K562 (cell line): Measurements from ENCODE around the gene GALNT7. TPM values are rescaled to one million over a fixed set of nuclear protein-coding genes. Genes with fewer than 3 reads are reported as not detected.

ENCODE experiments used
- CHD1 ChIP-seq: fragments of 200-600 bp; sonication (generic); IDR thresholded peaks from one replicate; pipeline ENCODE4 v1.6.1; 2012; ENCODE audit warnings: mild to moderate bottlenecking, moderate library complexity, low read length, inconsistent platforms
- HLTF ChIP-seq: fragments of 450-650 bp; IDR thresholded peaks from 2 replicates; pipeline ENCODE4 v1.6.1; 2016
- HMG20A ChIP-seq: fragments of 450-650 bp; formaldehyde crosslinking; conservative IDR thresholded peaks from 2 replicates; pipeline ENCODE4 v1.4.0; 2020; ENCODE audit warnings: mild to moderate bottlenecking, mixed read lengths
- POLR3G ChIP-seq: IDR thresholded peaks from 2 replicates; pipeline ENCODE4 v1.6.1; 2011; ENCODE audit not compliant: insufficient read length, insufficient replicate concordance; ENCODE audit errors: extremely low read depth
- TAF15 ChIP-seq: fragments of 200-400 bp; formaldehyde crosslinking; IDR thresholded peaks from 2 replicates; pipeline ENCODE4 v1.6.1; 2017; ENCODE audit warnings: mild to moderate bottlenecking, low read depth, low read length, moderate library complexity
- ZNF354B ChIP-seq: fragments of 250-450 bp; sonication (Bioruptor Pico); IDR thresholded peaks from 2 replicates; pipeline ENCODE4 v1.4.0; 2020
- ZNF41 ChIP-seq: fragments of 250-450 bp; sonication (Bioruptor Pico); conservative IDR thresholded peaks from 2 replicates; pipeline ENCODE4 v1.4.0; 2020; ENCODE audit warnings: mild to moderate bottlenecking
- ZNF76 ChIP-seq: fragments of 250-450 bp; sonication (Bioruptor Pico); IDR thresholded peaks from 2 replicates; pipeline ENCODE4 v1.4.0; 2020; ENCODE audit warnings: mild to moderate bottlenecking, moderate library complexity, borderline replicate concordance
- polyA plus RNA-seq, 8 experiments: library from polyadenylated mRNA; depleted of rRNA in 4 of 8; stranded (reverse) in 5 of 8; unstranded in 3 of 8; fragments of >200 nt; fragmentation: Nextera tagmentation in 2 of 8; fragmentation: Illumina TruSeq in 1 of 8; extraction: Ambion mirVana in 2 of 8; extraction: Trizol in 1 of 8; gene quantifications; 2 replicates each; pipeline versions ENCODE4 v1.2.1 to v1.2.3, GENCODE V29; 2011 to 2014; ENCODE audit warnings: inconsistent platforms in 1 of 8, missing spikeins in 1 of 8
- total RNA-seq, 7 experiments: library from RNA; depleted of rRNA in 6 of 7; stranded (reverse); fragments of >200 nt in 6 of 7; fragmentation: Illumina TruSeq in 2 of 7; extraction: Trizol in 2 of 7; gene quantifications; 2 replicates each; pipeline versions ENCODE4 v1.2.1 to v1.2.3, GENCODE V29; 2011 to 2021; ENCODE audit warnings: low replicate concordance in 1 of 7
- TF ChIP-seq, protein P1 (sequence below): fragments of 450-650 bp; conservative IDR thresholded peaks from 2 replicates; pipeline ENCODE4 v1.6.1; 2016; ENCODE audit warnings: missing genetic modification characterization, low read depth, mild to moderate bottlenecking, missing compliant biosample characterization, moderate library complexity
- TF ChIP-seq, protein P2 (sequence below), 2 experiments: fragments of 450-650 bp; IDR thresholded peaks; 2 replicates each; pipeline ENCODE4 v1.6.1; 2016; ENCODE audit warnings: mild to moderate bottlenecking in 2 of 2, borderline replicate concordance in 1 of 2, low read depth in 1 of 2, moderate library complexity in 1 of 2
- TF ChIP-seq, protein P3 (sequence below): conservative IDR thresholded peaks from 2 replicates; pipeline ENCODE4 v1.6.1; 2011; ENCODE audit warnings: low read depth, mild to moderate bottlenecking, low read length; ENCODE audit not compliant: control insufficient read depth

Gene GALNT7
- total and polyA plus RNA-seq, 9 of the 15 experiments (the other 6 are each of a cell fraction or from before 2014, with no cell fraction given) = 16.7 to 38.7 (median 31.1) TPM

DNA sequence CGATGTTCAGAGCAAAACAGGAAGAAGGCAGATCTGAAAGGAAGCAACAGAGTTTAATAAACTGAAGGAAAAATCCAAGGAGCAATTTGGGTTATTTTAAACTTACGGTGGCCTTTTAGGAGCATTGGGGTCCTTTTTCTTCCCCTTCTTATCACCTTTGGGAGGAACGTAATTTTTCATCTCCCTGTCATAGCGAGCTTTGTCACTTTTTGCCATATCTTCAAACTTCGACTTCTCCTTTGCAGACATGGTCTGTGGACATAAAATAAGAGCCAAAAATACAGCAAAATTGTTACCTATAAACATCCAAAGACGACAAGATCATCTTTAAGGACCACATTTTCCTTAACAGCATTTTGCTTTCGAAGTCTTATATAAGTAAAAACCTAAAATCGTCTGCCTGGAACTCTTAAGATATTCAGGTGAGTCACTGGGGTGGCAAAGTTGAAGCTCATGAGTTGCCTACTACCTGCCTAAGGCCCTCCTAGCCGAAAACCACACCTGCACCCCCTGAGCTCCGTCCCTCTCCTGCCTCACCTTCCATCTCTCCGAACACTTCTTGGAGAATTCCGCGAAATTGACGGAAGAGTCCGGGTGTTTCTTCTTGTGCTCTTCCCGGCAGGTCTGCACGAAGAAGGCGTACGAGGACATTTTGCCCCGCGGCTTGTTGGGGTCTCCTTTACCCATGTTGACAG is 164.5 kb downstream of the GALNT7 start (continued):
- TF ChIP-seq, protein P1, sequence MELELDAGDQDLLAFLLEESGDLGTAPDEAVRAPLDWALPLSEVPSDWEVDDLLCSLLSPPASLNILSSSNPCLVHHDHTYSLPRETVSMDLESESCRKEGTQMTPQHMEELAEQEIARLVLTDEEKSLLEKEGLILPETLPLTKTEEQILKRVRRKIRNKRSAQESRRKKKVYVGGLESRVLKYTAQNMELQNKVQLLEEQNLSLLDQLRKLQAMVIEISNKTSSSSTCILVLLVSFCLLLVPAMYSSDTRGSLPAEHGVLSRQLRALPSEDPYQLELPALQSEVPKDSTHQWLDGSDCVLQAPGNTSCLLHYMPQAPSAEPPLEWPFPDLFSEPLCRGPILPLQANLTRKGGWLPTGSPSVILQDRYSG = no peak
- TF ChIP-seq, protein P2, sequence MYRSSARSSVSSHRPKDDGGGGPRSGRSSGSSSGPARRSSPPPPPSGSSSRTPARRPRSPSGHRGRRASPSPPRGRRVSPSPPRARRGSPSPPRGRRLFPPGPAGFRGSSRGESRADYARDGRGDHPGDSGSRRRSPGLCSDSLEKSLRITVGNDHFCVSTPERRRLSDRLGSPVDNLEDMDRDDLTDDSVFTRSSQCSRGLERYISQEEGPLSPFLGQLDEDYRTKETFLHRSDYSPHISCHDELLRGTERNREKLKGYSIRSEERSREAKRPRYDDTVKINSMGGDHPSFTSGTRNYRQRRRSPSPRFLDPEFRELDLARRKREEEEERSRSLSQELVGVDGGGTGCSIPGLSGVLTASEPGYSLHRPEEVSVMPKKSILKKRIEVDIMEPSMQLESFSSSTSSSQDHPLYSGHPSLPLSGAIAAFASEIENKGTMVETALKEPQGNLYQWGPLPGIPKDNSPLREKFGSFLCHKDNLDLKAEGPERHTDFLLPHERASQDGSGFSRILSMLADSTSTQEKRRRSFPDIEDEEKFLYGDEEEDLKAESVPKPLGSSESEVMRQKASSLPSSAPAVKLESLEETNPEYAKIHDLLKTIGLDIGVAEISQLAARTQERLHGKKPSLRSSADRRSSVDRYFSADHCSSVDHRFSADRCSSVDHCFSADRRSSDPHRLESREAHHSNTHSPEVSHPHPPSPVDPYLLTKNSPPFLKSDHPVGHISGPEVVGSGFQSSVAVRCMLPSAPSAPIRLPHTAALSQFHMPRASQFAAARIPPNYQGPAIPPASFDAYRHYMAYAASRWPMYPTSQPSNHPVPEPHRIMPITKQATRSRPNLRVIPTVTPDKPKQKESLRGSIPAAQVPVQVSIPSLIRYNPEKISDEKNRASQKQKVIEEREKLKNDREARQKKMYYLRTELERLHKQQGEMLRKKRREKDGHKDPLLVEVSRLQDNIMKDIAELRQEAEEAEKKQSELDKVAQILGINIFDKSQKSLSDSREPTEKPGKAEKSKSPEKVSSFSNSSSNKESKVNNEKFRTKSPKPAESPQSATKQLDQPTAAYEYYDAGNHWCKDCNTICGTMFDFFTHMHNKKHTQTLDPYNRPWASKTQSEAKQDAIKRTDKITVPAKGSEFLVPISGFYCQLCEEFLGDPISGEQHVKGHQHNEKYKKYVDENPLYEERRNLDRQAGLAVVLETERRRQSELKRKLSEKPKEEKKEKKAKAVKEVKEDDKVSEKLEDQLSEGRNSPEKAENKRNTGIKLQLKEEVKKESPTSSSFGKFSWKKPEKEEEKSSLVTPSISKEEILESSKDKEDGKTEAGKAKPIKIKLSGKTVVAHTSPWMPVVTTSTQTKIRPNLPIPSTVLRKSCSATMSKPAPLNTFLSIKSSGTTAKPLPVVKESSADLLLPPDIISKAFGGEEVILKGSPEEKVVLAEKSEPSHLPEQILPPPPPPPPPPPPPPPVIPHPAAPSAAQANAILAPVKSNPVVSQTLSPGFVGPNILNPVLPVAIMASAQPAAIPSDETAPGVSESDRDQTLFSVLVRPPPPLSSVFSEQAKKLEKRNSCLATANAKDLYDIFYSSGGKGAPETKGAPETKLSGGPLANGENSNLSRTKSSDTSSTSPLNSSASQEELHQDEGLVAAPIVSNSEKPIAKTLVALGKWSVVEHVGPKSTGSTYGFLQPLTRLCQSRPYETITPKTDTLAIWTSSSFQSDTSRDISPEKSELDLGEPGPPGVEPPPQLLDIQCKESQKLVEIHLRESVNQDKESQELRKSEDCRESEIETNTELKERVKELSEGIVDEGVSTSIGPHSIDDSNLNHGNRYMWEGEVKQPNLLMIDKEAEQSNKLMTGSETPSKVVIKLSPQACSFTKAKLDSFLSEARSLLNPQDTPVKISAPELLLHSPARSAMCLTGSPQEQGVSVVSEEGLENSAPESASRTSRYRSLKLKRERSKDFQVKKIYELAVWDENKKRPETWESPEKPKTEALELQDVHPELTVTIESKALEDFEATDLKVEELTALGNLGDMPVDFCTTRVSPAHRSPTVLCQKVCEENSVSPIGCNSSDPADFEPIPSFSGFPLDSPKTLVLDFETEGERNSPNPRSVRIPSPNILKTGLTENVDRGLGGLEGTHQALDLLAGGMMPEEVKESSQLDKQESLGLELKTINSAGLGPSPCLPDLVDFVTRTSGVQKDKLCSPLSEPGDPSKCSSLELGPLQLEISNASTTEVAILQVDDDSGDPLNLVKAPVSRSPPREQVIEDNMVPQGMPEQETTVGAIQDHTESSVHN (IDR thresholded peaks at IDR 0.05; ENCODE audit: borderline replicate concordance in 1 of 2, low read depth in 1 of 2) = no peak
- TF ChIP-seq CHD1 = peak; percentile 11
- TF ChIP-seq ZNF354B (CRISPR knock-in tag) = no peak
- TF ChIP-seq, protein P3, sequence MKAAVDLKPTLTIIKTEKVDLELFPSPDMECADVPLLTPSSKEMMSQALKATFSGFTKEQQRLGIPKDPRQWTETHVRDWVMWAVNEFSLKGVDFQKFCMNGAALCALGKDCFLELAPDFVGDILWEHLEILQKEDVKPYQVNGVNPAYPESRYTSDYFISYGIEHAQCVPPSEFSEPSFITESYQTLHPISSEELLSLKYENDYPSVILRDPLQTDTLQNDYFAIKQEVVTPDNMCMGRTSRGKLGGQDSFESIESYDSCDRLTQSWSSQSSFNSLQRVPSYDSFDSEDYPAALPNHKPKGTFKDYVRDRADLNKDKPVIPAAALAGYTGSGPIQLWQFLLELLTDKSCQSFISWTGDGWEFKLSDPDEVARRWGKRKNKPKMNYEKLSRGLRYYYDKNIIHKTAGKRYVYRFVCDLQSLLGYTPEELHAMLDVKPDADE = no peak
- no peak for TF ChIP-seq ZNF76 (CRISPR knock-in tag)
- TF ChIP-seq ZNF41 (CRISPR knock-in tag) = no peak
- TF ChIP-seq HMG20A (CRISPR knock-in tag) = no peak
- no peak for TF ChIP-seq HLTF
- no peak for TF ChIP-seq POLR3G
- TF ChIP-seq TAF15 = no peak
